GM23338 (cell line): ENCODE measurements around the gene PRPF6. TPM values are rescaled to one million over a fixed set of nuclear protein-coding genes. Genes with fewer than 3 reads are reported as not detected.

ENCODE experiments used
- ATAC-seq: fragments of 200-7000 bp; cut with Tn5 transposase; 3 replicates; pipeline ENCODE4 v1.9.1; 2020
- DNase-seq: peaks from one replicate; pipeline ENCODE4 v3.0.0-alpha.2; 2015; ENCODE audit warnings: low spot score
- H2AFZ ChIP-seq: fragments of 200-600 bp; sonication (generic); 2 replicates; pipeline ENCODE4 v1.8.0; 2016; ENCODE audit warnings: antibody characterized with exemption, mild to moderate bottlenecking, moderate library complexity
- H3F3A ChIP-seq: fragments of 200-600 bp; sonication (generic); replicated peaks from 2 replicates; pipeline ENCODE4 v1.8.0; 2017; ENCODE audit warnings: antibody characterized with exemption, mixed run types, low read depth
- H3K27ac ChIP-seq: fragments of 200-600 bp; sonication (generic); 2 replicates; pipeline ENCODE4 v1.6.1; 2016; ENCODE audit warnings: low read depth
- H3K27me3 ChIP-seq: fragments of 200-600 bp; sonication (generic); 2 replicates; pipeline ENCODE4 v1.8.0; 2016; ENCODE audit warnings: mild to moderate bottlenecking, mixed run types, moderate library complexity; ENCODE audit not compliant: insufficient read depth
- H3K36me3 ChIP-seq: fragments of 200-600 bp; sonication (generic); 2 replicates; pipeline ENCODE4 v1.8.0; 2016; ENCODE audit warnings: mild to moderate bottlenecking; ENCODE audit not compliant: insufficient read depth
- H3K4me1 ChIP-seq: fragments of 200-600 bp; sonication (generic); 2 replicates; pipeline ENCODE4 v1.8.0; 2016; ENCODE audit warnings: mild to moderate bottlenecking, moderate library complexity; ENCODE audit not compliant: insufficient read depth
- H3K4me2 ChIP-seq: fragments of 200-600 bp; sonication (generic); 2 replicates; pipeline ENCODE4 v1.7.1; 2017; ENCODE audit warnings: mixed run types
- H3K4me3 ChIP-seq: fragments of 200-600 bp; sonication (generic); 2 replicates; pipeline ENCODE4 v1.6.1; 2016; ENCODE audit warnings: mixed run types
- H3K79me2 ChIP-seq: fragments of 200-600 bp; sonication (generic); replicated peaks from 2 replicates; pipeline ENCODE4 v1.8.0; 2017; ENCODE audit warnings: mild to moderate bottlenecking; ENCODE audit not compliant: insufficient read depth
- H3K9me2 ChIP-seq: fragments of 200-600 bp; sonication (generic); 2 replicates; pipeline ENCODE4 v1.8.0; 2017; ENCODE audit not compliant: insufficient read depth
- H4K20me1 ChIP-seq: fragments of 200-600 bp; sonication (generic); replicated peaks from 2 replicates; pipeline ENCODE4 v1.8.0; 2017; ENCODE audit warnings: mild to moderate bottlenecking; ENCODE audit not compliant: insufficient read depth
- H3K27ac Mint-ChIP-seq: 2 replicates; pipeline ENCODE4 v1.8.0; 2020; ENCODE audit warnings: inconsistent platforms, mild to moderate bottlenecking, moderate library complexity, mixed read lengths
- H3K27me3 Mint-ChIP-seq: 3 replicates; pipeline ENCODE4 v1.8.0; 2022; ENCODE audit warnings: low read depth, mild to moderate bottlenecking, moderate library complexity, mixed read lengths, inconsistent platforms; ENCODE audit not compliant: insufficient read depth, poor library complexity
- H3K36me3 Mint-ChIP-seq: 3 replicates; pipeline ENCODE4 v1.8.0; 2021; ENCODE audit warnings: low read depth, mild to moderate bottlenecking, inconsistent platforms, moderate library complexity, mixed read lengths
- H3K4me1 Mint-ChIP-seq: 3 replicates; pipeline ENCODE4 v1.8.0; 2020; ENCODE audit warnings: mild to moderate bottlenecking, inconsistent platforms, mixed read lengths
- H3K4me3 Mint-ChIP-seq: 3 replicates; pipeline ENCODE4 v1.8.0; 2021; ENCODE audit warnings: moderate library complexity, mild to moderate bottlenecking, inconsistent platforms, mixed read lengths
- H3K9me3 Mint-ChIP-seq: 3 replicates; pipeline ENCODE4 v1.8.0; 2020; ENCODE audit warnings: moderate library complexity, mild to moderate bottlenecking, inconsistent platforms, mixed read lengths
- CREB1 ChIP-seq: fragments of 250-450 bp; sonication (Bioruptor Pico); IDR thresholded peaks from 2 replicates; pipeline ENCODE4 v1.5.0; 2020; ENCODE audit warnings: low read depth, mild to moderate bottlenecking, moderate library complexity
- CTCF ChIP-seq, 2 experiments: fragments of 200-600 bp in 1 of 2; sonication (generic) in 1 of 2; conservative IDR thresholded peaks; 2 replicates each; pipeline versions ENCODE4 v1.5.1 to v1.6.1; 2016 to 2017; ENCODE audit warnings: antibody characterized with exemption in 2 of 2, low read depth in 2 of 2, mild to moderate bottlenecking in 2 of 2, moderate library complexity in 1 of 2
- ETS1 ChIP-seq: IDR thresholded peaks from 2 replicates; pipeline ENCODE4 v1.6.1; 2016; ENCODE audit warnings: antibody characterized with exemption
- EZH2 ChIP-seq: fragments of 200-600 bp; sonication (generic); IDR thresholded peaks from one replicate; pipeline ENCODE4 v1.8.0; 2017; ENCODE audit warnings: antibody characterized with exemption, mild to moderate bottlenecking, low read depth; ENCODE audit not compliant: unreplicated experiment
- EZH2phosphoT487 ChIP-seq: fragments of 200-600 bp; sonication (generic); IDR thresholded peaks from one replicate; pipeline ENCODE4 v1.8.1; 2018; ENCODE audit warnings: antibody characterized with exemption; ENCODE audit not compliant: unreplicated experiment
- JUNB ChIP-seq: IDR thresholded peaks from one replicate; pipeline ENCODE4 v1.6.1; 2016; ENCODE audit warnings: antibody characterized with exemption; ENCODE audit not compliant: unreplicated experiment
- NANOG ChIP-seq: IDR thresholded peaks from 2 replicates; pipeline ENCODE4 v1.6.1; 2016; ENCODE audit warnings: antibody characterized with exemption, borderline replicate concordance
- POLR2AphosphoS5 ChIP-seq: IDR thresholded peaks from 2 replicates; pipeline ENCODE4 v1.6.1; 2016; ENCODE audit warnings: antibody characterized with exemption, low read depth
- STAT1 ChIP-seq: IDR thresholded peaks from one replicate; pipeline ENCODE4 v1.6.1; 2016; ENCODE audit warnings: antibody characterized with exemption; ENCODE audit not compliant: unreplicated experiment
- ZNF114 ChIP-seq: fragments of 250-450 bp; sonication (Bioruptor Pico); IDR thresholded peaks from 2 replicates; pipeline ENCODE4 v1.5.0; 2020; ENCODE audit warnings: mild to moderate bottlenecking, moderate library complexity
- ZNF331 ChIP-seq: fragments of 250-450 bp; sonication (Bioruptor Pico); IDR thresholded peaks from 2 replicates; pipeline ENCODE4 v1.5.0; 2020; ENCODE audit warnings: low read depth, mild to moderate bottlenecking, moderate library complexity
- polyA plus RNA-seq: library from polyadenylated mRNA; unstranded; fragments of >200 nt; fragmentation: Nextera tagmentation; extraction: Ambion mirVana; gene quantifications from 2 replicates; pipeline ENCODE4 v1.2.1, GENCODE V29; 2016
- total RNA-seq: library from RNA; depleted of rRNA; stranded (reverse); fragments of >200 nt; shearing (Covaris generic); gene quantifications from 2 replicates; pipeline ENCODE4 v1.2.3, GENCODE V29; 2014
- TF ChIP-seq, protein P1 (sequence below): IDR thresholded peaks from one replicate; pipeline ENCODE4 v1.6.1; 2018; ENCODE audit warnings: antibody characterized with exemption; ENCODE audit not compliant: unreplicated experiment
- TF ChIP-seq, protein P2 (sequence below): fragments of 250-450 bp; sonication (Bioruptor Pico); IDR thresholded peaks from 2 replicates; pipeline ENCODE4 v1.5.0; 2020; ENCODE audit warnings: mild to moderate bottlenecking, moderate library complexity

Gene PRPF6
- total and polyA plus RNA-seq, 2 experiments from 2014 or later, result 53.8 to 79.9 TPM

GRCh38 chr20:64052326-64052722, 71.4 kb downstream of the PRPF6 start:
- no peak overlapping the region for H3K27ac ChIP-seq
- no peak overlapping the region for H3K4me3 ChIP-seq
- DNase-seq (no peak), ATAC-seq (no peak)
- Mint-ChIP-seq H3K27me3 (peaks cover 46% of the 10 kb centered on the region), H3K4me3 (no peak overlapping the region), H3K27ac (no peak overlapping the region), H3K36me3 (no peaks in the 10 kb centered on the region), H3K4me1 (peaks cover 23% of the 10 kb centered on the region), H3K9me3 (no peaks in the 10 kb centered on the region)
- TF ChIP-seq ZNF114 (CRISPR knock-in tag) (no peak), EZH2 (no peak), EZH2phosphoT487 (no peak), POLR2AphosphoS5 (no peak), NANOG (no peak), CREB1 (CRISPR knock-in tag) (no peak), ZNF331 (no peak), JUNB (no peak), CTCF (conservative IDR thresholded peaks at IDR 0.05; ENCODE audit: low read depth in 2 of 2) (no peak), ETS1 (no peak), STAT1 (no peak)
- TF ChIP-seq, protein P1, sequence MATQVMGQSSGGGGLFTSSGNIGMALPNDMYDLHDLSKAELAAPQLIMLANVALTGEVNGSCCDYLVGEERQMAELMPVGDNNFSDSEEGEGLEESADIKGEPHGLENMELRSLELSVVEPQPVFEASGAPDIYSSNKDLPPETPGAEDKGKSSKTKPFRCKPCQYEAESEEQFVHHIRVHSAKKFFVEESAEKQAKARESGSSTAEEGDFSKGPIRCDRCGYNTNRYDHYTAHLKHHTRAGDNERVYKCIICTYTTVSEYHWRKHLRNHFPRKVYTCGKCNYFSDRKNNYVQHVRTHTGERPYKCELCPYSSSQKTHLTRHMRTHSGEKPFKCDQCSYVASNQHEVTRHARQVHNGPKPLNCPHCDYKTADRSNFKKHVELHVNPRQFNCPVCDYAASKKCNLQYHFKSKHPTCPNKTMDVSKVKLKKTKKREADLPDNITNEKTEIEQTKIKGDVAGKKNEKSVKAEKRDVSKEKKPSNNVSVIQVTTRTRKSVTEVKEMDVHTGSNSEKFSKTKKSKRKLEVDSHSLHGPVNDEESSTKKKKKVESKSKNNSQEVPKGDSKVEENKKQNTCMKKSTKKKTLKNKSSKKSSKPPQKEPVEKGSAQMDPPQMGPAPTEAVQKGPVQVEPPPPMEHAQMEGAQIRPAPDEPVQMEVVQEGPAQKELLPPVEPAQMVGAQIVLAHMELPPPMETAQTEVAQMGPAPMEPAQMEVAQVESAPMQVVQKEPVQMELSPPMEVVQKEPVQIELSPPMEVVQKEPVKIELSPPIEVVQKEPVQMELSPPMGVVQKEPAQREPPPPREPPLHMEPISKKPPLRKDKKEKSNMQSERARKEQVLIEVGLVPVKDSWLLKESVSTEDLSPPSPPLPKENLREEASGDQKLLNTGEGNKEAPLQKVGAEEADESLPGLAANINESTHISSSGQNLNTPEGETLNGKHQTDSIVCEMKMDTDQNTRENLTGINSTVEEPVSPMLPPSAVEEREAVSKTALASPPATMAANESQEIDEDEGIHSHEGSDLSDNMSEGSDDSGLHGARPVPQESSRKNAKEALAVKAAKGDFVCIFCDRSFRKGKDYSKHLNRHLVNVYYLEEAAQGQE, result no peak
- TF ChIP-seq, protein P2, sequence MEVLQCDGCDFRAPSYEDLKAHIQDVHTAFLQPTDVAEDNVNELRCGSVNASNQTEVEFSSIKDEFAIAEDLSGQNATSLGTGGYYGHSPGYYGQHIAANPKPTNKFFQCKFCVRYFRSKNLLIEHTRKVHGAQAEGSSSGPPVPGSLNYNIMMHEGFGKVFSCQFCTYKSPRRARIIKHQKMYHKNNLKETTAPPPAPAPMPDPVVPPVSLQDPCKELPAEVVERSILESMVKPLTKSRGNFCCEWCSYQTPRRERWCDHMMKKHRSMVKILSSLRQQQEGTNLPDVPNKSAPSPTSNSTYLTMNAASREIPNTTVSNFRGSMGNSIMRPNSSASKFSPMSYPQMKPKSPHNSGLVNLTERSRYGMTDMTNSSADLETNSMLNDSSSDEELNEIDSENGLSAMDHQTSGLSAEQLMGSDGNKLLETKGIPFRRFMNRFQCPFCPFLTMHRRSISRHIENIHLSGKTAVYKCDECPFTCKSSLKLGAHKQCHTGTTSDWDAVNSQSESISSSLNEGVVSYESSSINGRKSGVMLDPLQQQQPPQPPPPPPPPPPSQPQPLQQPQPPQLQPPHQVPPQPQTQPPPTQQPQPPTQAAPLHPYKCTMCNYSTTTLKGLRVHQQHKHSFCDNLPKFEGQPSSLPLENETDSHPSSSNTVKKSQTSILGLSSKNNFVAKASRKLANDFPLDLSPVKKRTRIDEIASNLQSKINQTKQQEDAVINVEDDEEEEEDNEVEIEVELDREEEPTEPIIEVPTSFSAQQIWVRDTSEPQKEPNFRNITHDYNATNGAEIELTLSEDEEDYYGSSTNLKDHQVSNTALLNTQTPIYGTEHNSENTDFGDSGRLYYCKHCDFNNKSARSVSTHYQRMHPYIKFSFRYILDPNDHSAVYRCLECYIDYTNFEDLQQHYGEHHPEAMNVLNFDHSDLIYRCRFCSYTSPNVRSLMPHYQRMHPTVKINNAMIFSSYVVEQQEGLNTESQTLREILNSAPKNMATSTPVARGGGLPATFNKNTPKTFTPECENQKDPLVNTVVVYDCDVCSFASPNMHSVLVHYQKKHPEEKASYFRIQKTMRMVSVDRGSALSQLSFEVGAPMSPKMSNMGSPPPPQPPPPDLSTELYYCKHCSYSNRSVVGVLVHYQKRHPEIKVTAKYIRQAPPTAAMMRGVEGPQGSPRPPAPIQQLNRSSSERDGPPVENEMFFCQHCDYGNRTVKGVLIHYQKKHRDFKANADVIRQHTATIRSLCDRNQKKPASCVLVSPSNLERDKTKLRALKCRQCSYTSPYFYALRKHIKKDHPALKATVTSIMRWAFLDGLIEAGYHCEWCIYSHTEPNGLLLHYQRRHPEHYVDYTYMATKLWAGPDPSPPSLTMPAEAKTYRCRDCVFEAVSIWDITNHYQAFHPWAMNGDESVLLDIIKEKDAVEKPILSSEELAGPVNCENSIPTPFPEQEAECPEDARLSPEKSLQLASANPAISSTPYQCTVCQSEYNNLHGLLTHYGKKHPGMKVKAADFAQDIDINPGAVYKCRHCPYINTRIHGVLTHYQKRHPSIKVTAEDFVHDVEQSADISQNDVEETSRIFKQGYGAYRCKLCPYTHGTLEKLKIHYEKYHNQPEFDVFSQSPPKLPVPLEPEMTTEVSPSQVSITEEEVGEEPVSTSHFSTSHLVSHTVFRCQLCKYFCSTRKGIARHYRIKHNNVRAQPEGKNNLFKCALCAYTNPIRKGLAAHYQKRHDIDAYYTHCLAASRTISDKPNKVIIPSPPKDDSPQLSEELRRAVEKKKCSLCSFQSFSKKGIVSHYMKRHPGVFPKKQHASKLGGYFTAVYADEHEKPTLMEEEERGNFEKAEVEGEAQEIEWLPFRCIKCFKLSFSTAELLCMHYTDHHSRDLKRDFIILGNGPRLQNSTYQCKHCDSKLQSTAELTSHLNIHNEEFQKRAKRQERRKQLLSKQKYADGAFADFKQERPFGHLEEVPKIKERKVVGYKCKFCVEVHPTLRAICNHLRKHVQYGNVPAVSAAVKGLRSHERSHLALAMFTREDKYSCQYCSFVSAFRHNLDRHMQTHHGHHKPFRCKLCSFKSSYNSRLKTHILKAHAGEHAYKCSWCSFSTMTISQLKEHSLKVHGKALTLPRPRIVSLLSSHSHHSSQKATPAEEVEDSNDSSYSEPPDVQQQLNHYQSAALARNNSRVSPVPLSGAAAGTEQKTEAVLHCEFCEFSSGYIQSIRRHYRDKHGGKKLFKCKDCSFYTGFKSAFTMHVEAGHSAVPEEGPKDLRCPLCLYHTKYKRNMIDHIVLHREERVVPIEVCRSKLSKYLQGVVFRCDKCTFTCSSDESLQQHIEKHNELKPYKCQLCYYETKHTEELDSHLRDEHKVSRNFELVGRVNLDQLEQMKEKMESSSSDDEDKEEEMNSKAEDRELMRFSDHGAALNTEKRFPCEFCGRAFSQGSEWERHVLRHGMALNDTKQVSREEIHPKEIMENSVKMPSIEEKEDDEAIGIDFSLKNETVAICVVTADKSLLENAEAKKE (CRISPR knock-in tag), result no peak
- H3K79me2 ChIP-seq, result no peaks in the 10 kb centered on the region
- H3F3A ChIP-seq, result 0 out of 2 replicates have a peak, but pooled peaks cover 5% of the 10 kb centered on the region
- no peaks in the 10 kb centered on the region for H4K20me1 ChIP-seq
- H3K9me2 ChIP-seq, result no peaks in the 10 kb centered on the region
- H3K36me3 ChIP-seq, result no peaks in the 10 kb centered on the region
- H3K27me3 ChIP-seq, result peaks cover 31% of the 10 kb centered on the region
- H3K4me2 ChIP-seq, result no peak overlapping the region
- H3K4me1 ChIP-seq, result peaks cover 11% of the 10 kb centered on the region; the same call in 1 of the 2 replicates
- H2AFZ ChIP-seq, result no peak overlapping the region
